HL-60 (cell line): Measurements from ENCODE around the gene POLR2L.

Experiments
- CTCF ChIP-seq: IDR thresholded peaks from one replicate; pipeline ENCODE4 v1.5.1; 2011; ENCODE audit warnings: low read length, control low read depth, inconsistent platforms; ENCODE audit not compliant: insufficient read depth
- GABPA ChIP-seq: IDR thresholded peaks from 2 replicates; pipeline ENCODE4 v1.6.1; 2012; ENCODE audit warnings: low read depth
- POLR2AphosphoS5 ChIP-seq: IDR thresholded peaks from 2 replicates; pipeline ENCODE4 v1.6.1; 2012; ENCODE audit warnings: low read depth
- REST ChIP-seq: IDR thresholded peaks from 2 replicates; pipeline ENCODE4 v1.6.1; 2012; ENCODE audit warnings: low read depth; ENCODE audit not compliant: insufficient replicate concordance
- SPI1 ChIP-seq: IDR thresholded peaks from 2 replicates; pipeline ENCODE4 v1.6.1; 2012; ENCODE audit warnings: low read depth, mild to moderate bottlenecking, borderline replicate concordance

- TF ChIP-seq CTCF (no peak), REST (peak; percentile 73), POLR2AphosphoS5 (no peak), GABPA (no peak), SPI1 (no peak)
Measured at GRCh38 chr11:858053-858761, 15.9 kb upstream of the POLR2L start.
